HG03460 (cell line): Measurements from ENCODE around the gene TENM4.

Experiments used
- ATAC-seq: cut with Tn5 transposase; IDR thresholded peaks from one replicate; pipeline ENCODE4 v1.9.1; 2021; ENCODE audit not compliant: unreplicated experiment

Gene TENM4

GRCh38 chr11:79092791-79093353 is 348.0 kb downstream of the TENM4 start:
- ATAC-seq, result no peak

- no peak for ATAC-seq
Observed at GRCh38 chr11:79090191-79090705, 350.6 kb downstream of the TENM4 start.

- ATAC-seq, result no peak
Observed at GRCh38 chr11:79089601-79090000, 351.2 kb downstream of the TENM4 start.

- ATAC-seq, result no peak
Observed at GRCh38 chr11:79088967-79089366, 351.9 kb downstream of the TENM4 start.

- ATAC-seq, result no peak
Observed at GRCh38 chr11:79087961-79088318, 352.9 kb downstream of the TENM4 start.

GRCh38 chr11:79087238-79087960 is 353.4 kb downstream of the TENM4 start:
- no peak for ATAC-seq

GRCh38 chr11:79086056-79086455 is 354.8 kb downstream of the TENM4 start:
- no peak for ATAC-seq

GRCh38 chr11:79084382-79084781 is 356.4 kb downstream of the TENM4 start:
- no peak for ATAC-seq

- no peak for ATAC-seq
Observed at GRCh38 chr11:79083352-79083751, 357.5 kb downstream of the TENM4 start.

- ATAC-seq, result no peak
Observed at GRCh38 chr11:79082907-79083306, 357.9 kb downstream of the TENM4 start.

GRCh38 chr11:79082280-79082679 is 358.6 kb downstream of the TENM4 start:
- no peak for ATAC-seq

- ATAC-seq, result no peak
Observed at GRCh38 chr11:79081471-79082031, 359.3 kb downstream of the TENM4 start.

GRCh38 chr11:79080551-79080950 is 360.3 kb downstream of the TENM4 start:
- no peak for ATAC-seq

GRCh38 chr11:79078999-79079398 is 361.8 kb downstream of the TENM4 start:
- ATAC-seq, result no peak

- ATAC-seq, result no peak
Observed at GRCh38 chr11:79078456-79078855, 362.4 kb downstream of the TENM4 start.

GRCh38 chr11:79077702-79078330 is 363.0 kb downstream of the TENM4 start:
- ATAC-seq, result no peak

GRCh38 chr11:79076526-79077115 is 364.2 kb downstream of the TENM4 start:
- no peak for ATAC-seq

- no peak for ATAC-seq
Observed at GRCh38 chr11:79074547-79074946, 366.3 kb downstream of the TENM4 start.

- ATAC-seq, result no peak
Observed at GRCh38 chr11:79071190-79071589, 369.6 kb downstream of the TENM4 start.

- ATAC-seq, result no peak
Observed at GRCh38 chr11:79070518-79070917, 370.3 kb downstream of the TENM4 start.

GRCh38 chr11:79069504-79069903 is 371.3 kb downstream of the TENM4 start:
- ATAC-seq, result no peak

GRCh38 chr11:79068356-79068755 is 372.5 kb downstream of the TENM4 start:
- no peak for ATAC-seq
